ENCODE results near the gene RASSF5. TPM values are rescaled to one million over a fixed set of nuclear protein-coding genes. Genes with fewer than 3 reads are reported as not detected.

RASSF5 gene
- total RNA-seq, 1 experiment from 2014 or later = 12.4 TPM

DNA sequence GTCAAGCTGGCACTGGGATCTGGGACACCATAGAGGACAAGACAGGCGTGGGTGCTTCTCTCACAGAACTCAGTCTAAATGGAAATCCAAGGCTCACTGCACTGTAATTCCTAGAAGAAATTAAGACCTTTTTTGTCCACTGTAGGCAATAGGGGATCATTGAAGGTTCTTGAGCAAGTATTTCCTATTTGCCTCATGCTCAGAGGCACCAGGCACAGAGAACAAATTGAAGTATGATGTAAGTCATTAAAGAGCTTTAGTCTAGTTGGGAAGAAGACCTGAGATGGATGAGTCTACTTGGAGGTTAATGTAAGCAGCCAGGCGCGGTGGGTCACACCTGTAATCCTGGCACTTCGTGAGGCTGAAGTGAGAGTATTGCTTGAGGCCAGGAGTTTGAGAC is 70.3 kb downstream of the RASSF5 start:
- no peaks in the 10 kb centered on the region for H3K27me3 ChIP-seq (ENCODE audit: insufficient read depth, low read depth)
- TF ChIP-seq EZH2 (IDR thresholded peaks at IDR 0.05; ENCODE audit: low read depth) = no peak
- TF ChIP-seq, protein P1, sequence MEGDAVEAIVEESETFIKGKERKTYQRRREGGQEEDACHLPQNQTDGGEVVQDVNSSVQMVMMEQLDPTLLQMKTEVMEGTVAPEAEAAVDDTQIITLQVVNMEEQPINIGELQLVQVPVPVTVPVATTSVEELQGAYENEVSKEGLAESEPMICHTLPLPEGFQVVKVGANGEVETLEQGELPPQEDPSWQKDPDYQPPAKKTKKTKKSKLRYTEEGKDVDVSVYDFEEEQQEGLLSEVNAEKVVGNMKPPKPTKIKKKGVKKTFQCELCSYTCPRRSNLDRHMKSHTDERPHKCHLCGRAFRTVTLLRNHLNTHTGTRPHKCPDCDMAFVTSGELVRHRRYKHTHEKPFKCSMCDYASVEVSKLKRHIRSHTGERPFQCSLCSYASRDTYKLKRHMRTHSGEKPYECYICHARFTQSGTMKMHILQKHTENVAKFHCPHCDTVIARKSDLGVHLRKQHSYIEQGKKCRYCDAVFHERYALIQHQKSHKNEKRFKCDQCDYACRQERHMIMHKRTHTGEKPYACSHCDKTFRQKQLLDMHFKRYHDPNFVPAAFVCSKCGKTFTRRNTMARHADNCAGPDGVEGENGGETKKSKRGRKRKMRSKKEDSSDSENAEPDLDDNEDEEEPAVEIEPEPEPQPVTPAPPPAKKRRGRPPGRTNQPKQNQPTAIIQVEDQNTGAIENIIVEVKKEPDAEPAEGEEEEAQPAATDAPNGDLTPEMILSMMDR (conservative IDR thresholded peaks at IDR 0.05) = no peak
- H3K9me3 ChIP-seq (ENCODE audit: insufficient read depth, low read depth) = no peaks in the 10 kb centered on the region
- BruUV-seq (replicated peaks) = no TSS peak
- no peaks in the 10 kb centered on the region for H3K36me3 ChIP-seq (ENCODE audit: low read depth)
- CTCF ChIA-PET = no interaction called here
- no peak overlapping the region for H3K4me2 ChIP-seq
- no peaks in the 10 kb centered on the region for H4K20me1 ChIP-seq (ENCODE audit: insufficient read depth)
- H3K79me2 ChIP-seq (ENCODE audit: low read depth) = no peaks in the 10 kb centered on the region
- no peak for DNase-seq
- H3K27ac ChIP-seq = no peak overlapping the region
- intact Hi-C loops (cut with micrococcal nuclease; ENCODE audit: unreplicated experiment) = no loop called here
- no peaks in the 10 kb centered on the region for H3F3A ChIP-seq (ENCODE audit: insufficient read depth, low read depth)
- no peaks in the 10 kb centered on the region for H3K9me2 ChIP-seq (ENCODE audit: insufficient read depth)
- POLR2A ChIA-PET (ENCODE audit: unreplicated experiment) = no interaction called here
- no peak overlapping the region for H3K4me3 ChIP-seq
- H2AFZ ChIP-seq = no peak overlapping the region
- H3K4me1 ChIP-seq (replicated peaks; ENCODE audit: insufficient read depth) = peaks cover 10% of the 10 kb centered on the region; the same call in 1 of the 2 replicates

DNA sequence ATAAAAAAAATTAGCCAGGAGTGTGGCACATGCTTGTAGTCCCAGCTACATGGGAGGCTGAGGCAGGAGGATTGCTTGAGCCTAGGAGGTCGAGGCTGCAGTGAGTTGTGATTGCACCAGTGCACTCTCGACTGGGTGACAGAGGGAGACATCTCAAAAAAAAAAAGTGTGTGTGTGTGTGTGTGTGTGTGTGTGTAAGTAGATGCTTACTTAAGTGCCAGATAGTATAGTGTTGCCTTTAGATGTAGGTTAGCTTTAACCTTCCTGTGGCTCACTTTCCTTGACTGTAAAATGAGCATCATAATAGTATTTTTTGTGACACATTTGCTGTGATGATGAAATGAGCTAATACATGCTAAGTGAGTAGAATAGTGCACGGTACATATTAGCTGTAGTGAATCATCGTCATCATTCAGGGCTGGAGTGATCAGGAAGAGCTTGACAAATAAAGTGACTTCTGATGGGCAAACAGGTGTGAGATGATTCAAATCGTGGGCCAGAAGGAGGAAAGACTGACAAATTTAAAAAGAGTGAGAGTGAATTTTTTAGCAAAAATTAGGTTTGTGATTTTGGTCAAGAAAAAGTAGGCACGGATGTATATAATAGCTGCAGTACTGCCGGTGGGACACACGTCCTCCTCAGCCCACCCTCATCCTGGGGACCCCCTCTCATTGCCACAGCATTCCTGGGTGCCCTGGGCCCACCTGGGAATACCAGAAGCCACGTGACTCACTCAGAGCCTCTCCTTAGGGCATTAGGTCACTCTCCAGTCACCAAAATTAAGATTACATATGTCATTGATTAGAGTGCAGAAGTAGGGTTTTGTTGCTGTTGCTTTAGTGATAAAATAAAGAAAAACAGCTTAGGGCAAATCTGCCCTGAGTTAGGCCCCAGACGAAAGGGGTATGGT is 71.0 kb downstream of the RASSF5 start:
- peaks cover 10% of the 10 kb centered on the region; the same call in 1 of the 2 replicates for H3K4me1 ChIP-seq (replicated peaks; ENCODE audit: insufficient read depth)

DNA sequence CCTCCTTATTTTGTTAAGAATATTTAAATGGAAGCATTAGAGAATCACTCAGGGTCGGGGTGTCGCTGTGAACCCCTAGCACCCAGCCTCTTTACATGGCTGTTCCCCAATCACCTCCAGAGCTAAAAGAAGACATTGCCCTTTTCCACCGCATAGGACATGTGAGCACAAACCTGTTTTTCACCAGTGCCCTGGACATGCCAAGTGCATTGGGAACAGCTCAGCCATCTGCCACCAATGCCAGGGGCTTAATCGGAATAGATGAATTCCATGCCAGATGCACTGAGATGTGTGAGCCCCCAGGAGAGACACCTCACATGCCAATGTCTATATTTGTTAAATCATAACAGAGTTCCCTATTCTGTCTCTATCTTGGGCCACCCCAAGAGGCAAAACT is 71.6 kb downstream of the RASSF5 start:
- Histone ChIP-seq H3K4me2 (no peak overlapping the region), H4K20me1 (ENCODE audit: insufficient read depth) (no peaks in the 10 kb centered on the region), H3F3A (ENCODE audit: insufficient read depth, low read depth) (no peaks in the 10 kb centered on the region), H3K4me3 (no peak overlapping the region), H3K27ac (no peak overlapping the region), H3K79me2 (ENCODE audit: low read depth) (no peaks in the 10 kb centered on the region), H3K4me1 (replicated peaks; ENCODE audit: insufficient read depth) (peaks cover 10% of the 10 kb centered on the region; the same call in 1 of the 2 replicates), H3K9me2 (ENCODE audit: insufficient read depth) (no peaks in the 10 kb centered on the region), H3K9me3 (ENCODE audit: insufficient read depth, low read depth) (no peaks in the 10 kb centered on the region), H3K27me3 (ENCODE audit: insufficient read depth, low read depth) (no peaks in the 10 kb centered on the region), H3K36me3 (ENCODE audit: low read depth) (no peaks in the 10 kb centered on the region), H2AFZ (no peak overlapping the region)
- no TSS peak for BruUV-seq (replicated peaks)
- intact Hi-C loops (cut with micrococcal nuclease; ENCODE audit: unreplicated experiment) = no loop called here
- TF ChIP-seq, protein P1 (conservative IDR thresholded peaks at IDR 0.05) = no peak
- TF ChIP-seq EZH2 (IDR thresholded peaks at IDR 0.05; ENCODE audit: low read depth) = no peak
- POLR2A ChIA-PET (ENCODE audit: unreplicated experiment) = no interaction called here
- CTCF ChIA-PET = interaction anchor here (0.7 kb wide), 1 partner anchor 83 kb away, joined by 3 read pairs; no protein-coding TSS in a partner anchor
- no peak for DNase-seq

More for the DNA sequence above, 71.0 kb downstream of the RASSF5 start:
- no TSS peak for BruUV-seq (replicated peaks)
- Histone ChIP-seq H3K4me3 (no peak overlapping the region), H4K20me1 (ENCODE audit: insufficient read depth) (no peaks in the 10 kb centered on the region), H3K79me2 (ENCODE audit: low read depth) (no peaks in the 10 kb centered on the region), H3K9me3 (ENCODE audit: insufficient read depth, low read depth) (no peaks in the 10 kb centered on the region), H3K27me3 (ENCODE audit: insufficient read depth, low read depth) (no peaks in the 10 kb centered on the region), H2AFZ (no peak overlapping the region), H3K36me3 (ENCODE audit: low read depth) (no peaks in the 10 kb centered on the region), H3F3A (ENCODE audit: insufficient read depth, low read depth) (no peaks in the 10 kb centered on the region), H3K4me2 (no peak overlapping the region), H3K27ac (no peak overlapping the region), H3K9me2 (ENCODE audit: insufficient read depth) (no peaks in the 10 kb centered on the region)
- DNase-seq = peak in 1 of 2 experiments; percentile 48
- intact Hi-C loops (cut with micrococcal nuclease; ENCODE audit: unreplicated experiment) = no loop called here
- CTCF ChIA-PET = interaction anchor here (0.7 kb wide), 1 partner anchor 83 kb away, joined by 3 read pairs; no protein-coding TSS in a partner anchor
- POLR2A ChIA-PET (ENCODE audit: unreplicated experiment) = interaction anchor here (0.7 kb wide), 1 partner anchor 317 kb away, joined by 8 read pairs; no protein-coding TSS in a partner anchor
- TF ChIP-seq, protein P1 (conservative IDR thresholded peaks at IDR 0.05) = no peak
- no peak for TF ChIP-seq EZH2 (IDR thresholded peaks at IDR 0.05; ENCODE audit: low read depth)

Measured in PC-9 (cell line).